Neural progenitor cell (in vitro differentiated cells): ENCODE measurements around the gene DNAL4.

Experiments
- EZH2 ChIP-seq: fragments of 200-600 bp; sonication (generic); IDR thresholded peaks from 2 replicates; pipeline ENCODE4 v1.6.1; 2017; ENCODE audit warnings: antibody characterized with exemption, mild to moderate bottlenecking, moderate library complexity
- TF ChIP-seq, protein P1 (sequence below): fragments of 200-600 bp; sonication (generic); IDR thresholded peaks from 2 replicates; pipeline ENCODE4 v1.5.1; 2017; ENCODE audit warnings: antibody characterized with exemption, mild to moderate bottlenecking

- TF ChIP-seq, protein P1, sequence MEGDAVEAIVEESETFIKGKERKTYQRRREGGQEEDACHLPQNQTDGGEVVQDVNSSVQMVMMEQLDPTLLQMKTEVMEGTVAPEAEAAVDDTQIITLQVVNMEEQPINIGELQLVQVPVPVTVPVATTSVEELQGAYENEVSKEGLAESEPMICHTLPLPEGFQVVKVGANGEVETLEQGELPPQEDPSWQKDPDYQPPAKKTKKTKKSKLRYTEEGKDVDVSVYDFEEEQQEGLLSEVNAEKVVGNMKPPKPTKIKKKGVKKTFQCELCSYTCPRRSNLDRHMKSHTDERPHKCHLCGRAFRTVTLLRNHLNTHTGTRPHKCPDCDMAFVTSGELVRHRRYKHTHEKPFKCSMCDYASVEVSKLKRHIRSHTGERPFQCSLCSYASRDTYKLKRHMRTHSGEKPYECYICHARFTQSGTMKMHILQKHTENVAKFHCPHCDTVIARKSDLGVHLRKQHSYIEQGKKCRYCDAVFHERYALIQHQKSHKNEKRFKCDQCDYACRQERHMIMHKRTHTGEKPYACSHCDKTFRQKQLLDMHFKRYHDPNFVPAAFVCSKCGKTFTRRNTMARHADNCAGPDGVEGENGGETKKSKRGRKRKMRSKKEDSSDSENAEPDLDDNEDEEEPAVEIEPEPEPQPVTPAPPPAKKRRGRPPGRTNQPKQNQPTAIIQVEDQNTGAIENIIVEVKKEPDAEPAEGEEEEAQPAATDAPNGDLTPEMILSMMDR = no peak
- no peak for TF ChIP-seq EZH2
Observed at GRCh38 chr22:38756711-38757463, 37.1 kb downstream of the DNAL4 start.
